GM18519 (cell line): Measurements from ENCODE around the gene ASB2.

ENCODE experiments used
- ATAC-seq: cut with Tn5 transposase; IDR thresholded peaks from one replicate; pipeline ENCODE4 v1.9.1; 2021; ENCODE audit warnings: mild to moderate bottlenecking, moderate library complexity; ENCODE audit not compliant: unreplicated experiment, low FRiP score

The ASB2 gene

DNA sequence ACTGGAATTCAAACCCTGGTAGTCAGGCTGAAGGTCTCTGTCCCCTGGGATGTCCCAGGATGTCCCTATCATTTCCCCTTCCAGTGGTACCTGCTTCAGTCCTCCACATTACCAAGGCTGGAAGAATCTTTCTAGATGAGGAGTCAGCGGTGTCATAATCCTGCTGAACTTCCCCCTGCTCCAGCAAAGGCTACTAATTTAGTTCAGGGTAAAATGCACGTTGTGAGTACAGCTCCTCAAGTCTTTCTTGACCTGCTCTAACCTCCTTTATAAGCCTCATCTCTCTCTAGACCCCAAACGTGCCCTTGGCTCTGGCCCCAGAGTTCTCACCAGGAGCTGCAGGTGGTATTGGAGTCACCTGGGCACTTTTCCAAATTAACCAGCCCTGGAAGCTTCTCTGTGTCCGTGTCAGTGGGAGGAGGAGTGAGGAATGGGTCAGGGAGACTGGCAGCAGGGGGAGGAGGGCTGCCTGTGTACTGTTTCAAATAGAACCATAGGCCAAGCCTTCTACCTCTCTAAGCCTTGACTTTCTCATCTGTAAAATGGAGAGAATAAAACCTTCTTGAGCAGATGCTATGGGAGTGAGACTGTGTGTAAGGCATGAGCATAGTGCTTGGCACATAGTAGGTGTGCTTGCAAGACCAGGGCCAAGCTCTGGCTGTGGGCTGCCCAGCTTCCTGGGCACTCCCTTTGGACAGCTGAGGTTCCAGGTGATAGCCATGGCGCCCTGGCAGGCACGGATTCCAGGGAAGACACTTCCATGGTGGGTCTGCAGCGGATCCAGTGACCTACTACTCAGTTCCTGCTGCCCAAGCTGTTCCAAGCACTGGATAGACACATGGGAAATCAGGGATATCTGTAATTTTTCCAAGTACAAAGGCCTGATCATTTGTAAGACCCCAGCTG lies 24.5 kb downstream of the ASB2 start:
- ATAC-seq, result no peak

- no peak for ATAC-seq
These were observed 25.3 kb downstream of the ASB2 start for GRCh38 chr14:93950948-93951634.

DNA sequence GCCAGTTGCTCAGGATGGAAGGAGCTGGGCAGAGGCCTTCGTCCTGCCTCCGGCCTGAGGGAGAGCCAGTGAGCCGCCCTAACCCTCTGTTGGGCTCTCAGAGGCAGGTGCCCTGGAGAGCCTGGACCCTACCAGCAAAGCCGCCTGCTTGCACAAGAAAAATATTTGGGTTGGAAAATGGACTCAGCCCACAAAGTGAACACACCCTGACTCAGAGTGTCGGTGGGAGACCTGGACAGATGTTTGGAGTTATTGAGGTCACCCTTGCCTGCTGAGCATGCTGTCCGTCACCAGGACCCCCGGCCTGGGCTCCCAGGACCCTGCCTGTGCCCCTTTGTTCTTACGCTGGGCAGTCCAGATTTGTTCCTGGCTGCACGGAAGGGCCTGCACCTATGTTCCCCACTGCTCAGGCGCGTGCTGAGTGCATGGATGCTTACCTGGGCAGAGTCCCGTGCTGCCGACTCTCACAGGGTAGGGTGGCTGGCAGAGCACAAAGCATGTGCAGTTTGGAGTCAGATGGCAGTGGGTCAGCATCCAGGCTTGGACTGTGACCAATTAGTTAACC lies 26.8 kb downstream of the ASB2 start:
- ATAC-seq, result no peak

- no peak for ATAC-seq
These were observed 29.1 kb downstream of the ASB2 start for GRCh38 chr14:93947282-93947681.

DNA sequence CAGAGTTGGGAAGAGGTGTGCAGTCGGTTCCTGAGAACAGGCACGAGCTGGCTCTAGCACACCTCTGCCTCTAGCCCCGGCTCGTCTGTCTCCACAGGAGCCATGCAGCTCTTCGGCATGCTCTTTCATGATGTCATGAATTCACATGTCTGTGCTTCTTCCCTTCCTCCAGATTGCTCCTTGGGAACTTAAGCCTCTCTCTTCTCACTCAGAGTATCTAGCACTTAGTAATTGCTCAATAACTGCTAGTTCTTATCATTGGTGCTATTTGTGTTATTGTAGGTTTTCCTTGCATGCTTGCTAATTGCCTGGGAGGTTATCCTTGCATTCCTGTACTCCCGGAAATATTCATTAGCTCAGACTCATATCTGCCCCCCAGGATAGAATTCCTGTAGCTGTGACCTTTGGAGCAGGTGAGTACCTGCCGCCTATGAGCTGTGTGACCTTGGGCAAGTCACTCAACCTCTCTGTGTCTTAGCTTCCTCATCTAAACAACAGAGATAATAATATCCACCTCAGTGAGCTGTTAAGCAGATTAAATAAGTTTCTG lies 29.8 kb downstream of the ASB2 start:
- ATAC-seq, result no peak

DNA sequence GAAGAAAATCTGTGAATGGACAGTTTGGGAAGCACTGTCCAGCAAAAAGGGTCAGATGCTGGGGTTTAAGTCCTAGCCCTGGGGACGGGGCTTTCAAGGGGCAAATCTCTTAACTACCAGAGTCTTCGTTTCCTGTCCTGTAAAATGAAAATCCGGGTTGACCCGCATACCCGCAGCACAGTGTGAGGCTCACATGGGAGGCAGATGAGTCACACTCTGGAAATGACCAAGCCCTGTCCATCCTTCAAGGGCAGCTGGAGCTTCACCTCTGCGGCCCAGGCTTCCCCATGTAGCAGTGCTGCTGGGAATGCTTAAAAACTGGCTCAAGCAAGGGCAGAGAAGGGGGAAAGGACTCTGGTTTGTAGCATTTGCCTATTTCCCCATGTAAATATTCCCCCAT lies 30.3 kb downstream of the ASB2 start:
- no peak for ATAC-seq

DNA sequence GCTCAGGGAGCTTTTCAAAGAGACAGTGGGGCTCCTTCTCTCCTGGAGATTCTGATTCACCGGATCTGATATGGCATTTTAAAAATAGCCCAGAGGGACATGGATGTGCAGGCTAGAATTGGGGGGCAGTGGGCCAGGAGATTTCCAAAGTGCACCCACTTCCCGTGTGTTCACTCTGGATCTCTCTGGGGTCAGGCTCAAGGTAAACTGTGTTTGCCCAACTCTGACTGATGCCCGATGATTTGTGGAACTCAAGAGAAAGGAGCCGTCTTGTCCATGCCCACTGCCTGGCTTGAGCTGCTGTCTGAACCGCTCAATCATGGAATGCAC lies 31.3 kb downstream of the ASB2 start:
- no peak for ATAC-seq

DNA sequence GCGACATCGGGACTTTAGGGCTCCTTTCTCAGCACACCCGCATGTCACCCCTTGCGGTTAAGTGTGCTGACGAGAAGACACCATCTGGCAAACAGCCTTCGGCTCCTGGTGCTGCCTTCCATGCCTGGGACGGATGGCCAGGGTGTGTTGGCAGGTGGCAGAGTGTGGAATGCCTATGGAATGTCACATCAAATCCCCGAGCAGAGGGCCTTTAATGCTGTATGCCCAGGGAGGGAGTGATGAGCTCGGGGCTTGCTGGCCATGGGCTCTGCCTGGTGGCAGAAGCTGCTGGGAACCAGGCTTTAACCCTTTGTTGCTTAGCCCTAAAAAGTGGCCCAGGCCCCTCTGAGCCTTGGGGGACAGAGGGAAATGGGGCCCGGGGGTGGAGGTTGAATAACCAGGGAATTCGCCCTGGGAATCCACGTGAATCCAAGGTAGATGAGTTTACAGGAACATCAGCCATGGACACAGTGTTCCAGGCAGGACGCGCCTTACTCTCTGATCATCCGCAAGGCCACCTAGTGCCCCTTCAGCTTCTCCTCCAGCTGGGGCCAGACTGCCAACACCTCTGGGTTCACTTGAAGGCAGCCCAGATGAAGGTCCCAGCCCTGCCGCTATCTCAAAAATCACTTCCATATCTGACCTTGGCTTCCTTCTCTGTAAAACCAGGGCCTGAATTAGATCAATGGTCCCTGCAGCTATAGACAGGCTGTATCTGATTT lies 31.9 kb downstream of the ASB2 start:
- ATAC-seq, result no peak

DNA sequence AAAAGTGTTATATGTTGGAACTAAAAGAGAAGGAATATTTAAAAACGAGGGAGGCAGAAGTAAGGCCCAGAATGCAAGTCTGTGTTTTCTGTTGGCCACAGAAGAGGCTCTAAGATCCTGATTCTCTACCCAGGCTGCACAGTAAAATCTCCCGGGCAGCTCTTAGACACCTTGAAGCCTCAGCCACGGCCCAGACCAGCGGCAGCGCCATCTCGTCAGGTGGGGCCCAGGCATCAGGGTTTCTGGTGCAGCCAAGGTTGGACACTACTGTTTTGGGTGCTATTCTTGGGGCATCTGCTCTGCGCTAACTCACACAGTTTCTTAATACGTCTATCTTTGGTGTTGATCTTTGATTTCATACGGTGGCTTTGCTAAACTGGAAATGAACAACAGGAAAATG lies 32.4 kb downstream of the ASB2 start:
- no peak for ATAC-seq

- ATAC-seq, result no peak
These were observed 33.3 kb downstream of the ASB2 start for GRCh38 chr14:93943052-93943451.

DNA sequence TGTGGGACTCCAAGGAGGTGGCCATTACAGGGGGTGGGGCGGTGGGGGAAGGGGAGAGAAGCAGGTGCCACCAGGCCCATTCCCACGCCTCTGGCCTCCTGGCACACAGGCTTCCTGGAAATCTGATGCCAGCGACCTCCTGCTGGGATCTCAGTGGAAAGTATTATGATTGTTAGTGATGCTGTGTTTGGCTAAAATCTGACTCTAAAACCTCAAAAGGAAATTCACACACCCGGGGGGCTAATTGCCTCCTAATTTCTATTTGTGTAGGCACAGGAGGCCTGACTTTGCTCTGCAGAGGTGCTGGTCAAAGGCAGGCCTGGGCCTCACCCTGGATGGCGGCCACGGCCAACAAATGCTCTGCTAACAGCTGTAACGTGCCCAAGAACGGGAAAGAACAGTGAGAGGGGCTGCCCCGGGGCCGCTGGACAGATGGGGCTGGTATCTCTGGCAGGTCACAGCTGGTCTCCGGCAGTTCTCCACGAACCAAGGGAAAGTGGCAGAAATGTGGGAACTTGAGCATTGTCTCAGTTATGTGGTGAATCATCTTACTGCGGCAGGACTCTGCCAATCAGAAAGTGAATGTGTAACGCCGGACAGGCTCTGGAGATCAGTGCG lies 35.0 kb downstream of the ASB2 start:
- ATAC-seq, result no peak

- no peak for ATAC-seq
These were observed 35.9 kb downstream of the ASB2 start for GRCh38 chr14:93940437-93940836.

DNA sequence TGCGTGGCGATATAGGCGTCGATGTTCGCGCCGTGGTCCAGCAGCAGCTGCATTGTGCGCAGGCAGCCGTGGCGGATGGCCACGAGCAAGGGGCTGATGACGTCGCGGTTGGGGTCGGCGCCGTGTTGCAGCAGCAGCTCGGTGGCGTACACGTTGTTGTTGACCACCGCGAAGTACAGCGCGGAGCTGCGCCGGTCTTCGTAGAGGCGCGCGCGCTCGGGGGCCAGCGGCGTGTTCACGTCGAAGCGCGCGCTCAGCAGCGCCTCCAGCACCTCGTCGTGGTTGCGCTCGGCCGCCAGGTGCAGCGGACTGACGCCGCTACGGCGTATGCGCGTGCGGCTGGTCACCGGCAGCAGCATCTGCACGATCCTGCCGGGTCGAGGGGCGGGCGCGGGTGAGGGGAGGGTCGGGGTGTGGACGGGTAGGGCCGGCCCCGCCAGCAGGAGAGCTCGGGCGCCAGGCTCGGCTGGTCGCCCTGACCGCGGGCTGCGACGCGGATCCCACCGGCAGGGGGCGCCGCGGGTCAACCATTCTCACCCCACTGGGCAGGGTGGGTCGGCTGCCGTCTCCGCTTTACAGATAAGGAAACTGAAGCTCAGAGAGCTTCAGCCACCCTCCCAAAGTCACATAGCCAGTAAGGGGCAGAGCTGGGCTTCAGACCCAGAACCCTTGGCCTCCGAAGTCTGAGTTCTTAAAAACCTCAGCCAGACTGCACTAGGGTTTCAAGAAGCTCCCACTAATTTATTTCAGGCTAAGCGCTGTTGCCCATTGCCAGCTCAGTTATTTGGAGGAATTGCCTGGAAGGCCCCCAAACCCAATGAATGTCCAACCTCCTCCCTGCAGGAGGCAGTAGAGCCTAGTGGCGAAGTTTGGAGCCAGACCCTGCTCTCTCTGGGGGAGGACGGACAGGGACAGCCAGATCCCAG lies 36.8 kb downstream of the ASB2 start:
- ATAC-seq, result peak; percentile 82

DNA sequence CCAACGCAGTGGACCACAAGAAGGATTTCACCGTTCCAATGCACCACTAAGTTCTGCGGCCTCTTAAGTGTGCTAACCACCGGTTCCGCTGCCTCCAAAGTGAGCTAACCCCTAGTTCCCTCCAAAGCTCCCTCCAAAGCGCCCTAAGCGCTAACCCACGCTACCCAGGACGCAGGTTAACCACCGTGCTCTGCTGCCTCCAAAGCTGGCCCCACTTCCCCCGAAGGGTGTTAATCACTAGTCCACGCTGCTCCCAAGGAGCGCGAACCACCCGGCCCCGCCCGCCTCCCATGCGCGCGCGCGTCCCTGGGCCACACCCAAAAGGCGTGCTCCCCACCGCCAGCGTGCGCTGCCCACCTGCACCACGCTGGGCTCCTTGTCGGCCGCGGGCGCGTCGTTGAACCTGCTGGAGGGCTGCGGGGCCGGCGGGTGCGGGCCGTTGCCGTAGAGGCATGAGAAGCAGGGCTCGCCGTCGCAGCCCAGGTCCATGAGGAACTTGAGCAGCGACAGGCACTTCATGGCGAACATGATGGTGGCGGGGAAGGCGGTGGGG lies 37.5 kb downstream of the ASB2 start:
- no peak for ATAC-seq

DNA sequence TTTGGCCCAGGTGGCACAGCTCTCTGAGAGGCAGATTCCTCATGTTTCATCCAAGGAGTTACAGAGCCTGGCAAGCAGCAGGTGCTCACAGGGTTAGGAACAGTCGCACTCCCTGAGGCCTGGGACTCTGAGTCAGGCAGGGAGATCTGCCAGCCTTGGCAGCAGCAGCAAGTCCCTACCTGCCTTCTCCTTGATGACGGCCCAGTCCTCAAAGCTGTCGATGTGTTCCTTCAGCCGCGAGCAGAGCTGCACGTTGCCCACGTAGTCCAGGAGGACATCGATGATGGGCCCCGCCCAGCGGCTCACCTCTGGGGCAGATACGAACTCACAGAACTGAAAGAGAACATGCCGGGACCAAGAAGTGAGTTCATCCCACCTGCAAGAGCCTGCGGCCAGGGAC lies 38.9 kb downstream of the ASB2 start:
- no peak for ATAC-seq

GRCh38 chr14:93936926-93937325 lies 39.4 kb downstream of the ASB2 start:
- ATAC-seq, result no peak

GRCh38 chr14:93936245-93936644 lies 40.1 kb downstream of the ASB2 start:
- no peak for ATAC-seq

- ATAC-seq, result no peak
These were observed 41.2 kb downstream of the ASB2 start for GRCh38 chr14:93935213-93935612.

GRCh38 chr14:93932642-93933041 lies 43.7 kb downstream of the ASB2 start:
- ATAC-seq, result no peak
